Astrocyte of the cerebellum (primary cell): ENCODE data around the gene DLK2.

Experiments used
- DNase-seq: peaks from one replicate; pipeline ENCODE4 v3.0.0-alpha.2; 2011; ENCODE audit warnings: low read depth
- H3K4me3 ChIP-seq: 2 replicates; pipeline ENCODE4 v1.5.1; 2011; ENCODE audit warnings: mild to moderate bottlenecking, low read depth, low read length, moderate library complexity
- in situ Hi-C: cut with HindIII; loops from 2 replicates; pipeline ENCODE4 v1.10.0; 2017; ENCODE audit warnings: low sequenced_read_pairs
- TF ChIP-seq, protein P1 (sequence below): IDR thresholded peaks from 2 replicates; pipeline ENCODE4 v1.5.1; 2012; ENCODE audit warnings: low read length, low read depth, moderate library complexity, mild to moderate bottlenecking; ENCODE audit errors: missing control alignments

Gene DLK2

DNA sequence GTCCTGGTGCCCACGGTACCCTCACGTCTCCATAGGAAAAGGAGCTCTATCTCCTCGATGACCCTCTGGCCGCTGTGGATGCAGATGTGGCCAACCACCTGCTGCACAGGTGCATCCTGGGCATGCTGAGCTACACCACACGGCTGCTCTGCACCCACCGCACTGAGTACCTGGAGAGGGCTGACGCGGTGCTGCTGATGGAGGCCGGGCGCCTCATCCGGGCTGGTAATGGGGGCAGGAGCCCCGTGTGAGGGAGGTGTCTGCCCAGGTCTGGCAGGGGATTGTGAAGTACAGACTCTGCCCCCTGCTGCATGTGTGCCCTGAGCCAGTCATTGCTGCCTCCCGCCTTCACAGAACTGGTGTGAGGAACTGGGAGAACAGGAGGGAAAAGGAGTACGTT, 12.4 kb downstream of the DLK2 start:
- no peak for DNase-seq
- TF ChIP-seq, protein P1, sequence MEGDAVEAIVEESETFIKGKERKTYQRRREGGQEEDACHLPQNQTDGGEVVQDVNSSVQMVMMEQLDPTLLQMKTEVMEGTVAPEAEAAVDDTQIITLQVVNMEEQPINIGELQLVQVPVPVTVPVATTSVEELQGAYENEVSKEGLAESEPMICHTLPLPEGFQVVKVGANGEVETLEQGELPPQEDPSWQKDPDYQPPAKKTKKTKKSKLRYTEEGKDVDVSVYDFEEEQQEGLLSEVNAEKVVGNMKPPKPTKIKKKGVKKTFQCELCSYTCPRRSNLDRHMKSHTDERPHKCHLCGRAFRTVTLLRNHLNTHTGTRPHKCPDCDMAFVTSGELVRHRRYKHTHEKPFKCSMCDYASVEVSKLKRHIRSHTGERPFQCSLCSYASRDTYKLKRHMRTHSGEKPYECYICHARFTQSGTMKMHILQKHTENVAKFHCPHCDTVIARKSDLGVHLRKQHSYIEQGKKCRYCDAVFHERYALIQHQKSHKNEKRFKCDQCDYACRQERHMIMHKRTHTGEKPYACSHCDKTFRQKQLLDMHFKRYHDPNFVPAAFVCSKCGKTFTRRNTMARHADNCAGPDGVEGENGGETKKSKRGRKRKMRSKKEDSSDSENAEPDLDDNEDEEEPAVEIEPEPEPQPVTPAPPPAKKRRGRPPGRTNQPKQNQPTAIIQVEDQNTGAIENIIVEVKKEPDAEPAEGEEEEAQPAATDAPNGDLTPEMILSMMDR: no peak
- no peak overlapping the region for H3K4me3 ChIP-seq
- in situ Hi-C loops: no loop called here

DNA sequence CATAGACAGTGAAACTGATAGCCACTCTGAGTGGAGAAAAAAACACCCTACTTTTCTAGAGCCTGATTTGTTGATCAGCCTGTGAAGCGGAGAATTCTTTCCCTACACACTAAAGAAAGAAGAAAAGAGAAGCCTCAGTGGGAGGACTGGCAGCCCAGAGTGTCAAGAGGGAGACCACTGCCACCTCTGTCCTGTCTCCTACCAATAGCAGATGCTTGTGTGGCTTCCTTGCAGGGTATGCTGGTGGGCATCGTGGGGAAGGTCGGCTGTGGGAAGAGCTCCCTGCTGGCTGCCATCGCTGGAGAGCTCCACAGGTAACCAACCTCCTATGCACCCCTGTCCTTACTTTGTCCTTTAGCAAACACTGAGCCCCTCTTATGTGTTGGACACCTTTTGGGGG, 17.6 kb downstream of the DLK2 start:
- DNase-seq: no peak
- in situ Hi-C loops: no loop called here
- no peak overlapping the region for H3K4me3 ChIP-seq
- TF ChIP-seq, protein P1: no peak

DNA sequence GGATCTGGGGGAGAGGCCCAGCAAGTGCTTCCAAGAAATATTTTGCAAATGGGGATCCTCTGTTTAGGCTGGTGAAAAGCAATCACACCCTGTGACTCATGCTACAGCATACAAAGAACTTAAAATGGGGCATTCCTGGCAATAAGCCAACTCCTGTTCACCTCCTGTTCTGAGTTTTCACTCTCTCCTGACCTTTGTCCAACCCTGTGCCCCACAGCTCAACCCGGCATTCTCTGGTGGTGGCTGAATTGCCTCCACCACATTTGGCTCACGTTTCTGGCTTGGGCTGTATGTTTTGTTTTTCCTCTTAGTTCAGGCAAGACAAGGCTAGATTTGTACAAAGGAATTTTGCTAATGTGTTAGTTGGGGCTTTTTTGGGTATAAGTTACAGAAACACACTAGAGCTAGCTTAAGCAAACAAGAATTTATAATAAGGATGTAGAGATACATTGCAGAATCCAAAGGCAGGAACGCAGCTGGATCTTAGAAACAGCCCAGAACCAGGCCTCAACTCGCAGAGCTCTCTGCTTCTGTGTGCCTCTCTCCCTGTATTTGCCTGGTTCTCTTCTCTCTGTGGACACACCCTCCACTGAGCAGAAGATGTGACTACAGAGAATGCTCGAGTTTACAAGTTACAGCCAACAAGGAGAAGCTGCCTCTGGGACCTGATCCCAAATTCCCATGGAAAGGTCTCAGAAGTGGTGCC, 18.6 kb downstream of the DLK2 start:
- TF ChIP-seq, protein P1: no peak
- in situ Hi-C loops: no loop called here
- H3K4me3 ChIP-seq: no peak overlapping the region
- peak; percentile 66 for DNase-seq

DNA sequence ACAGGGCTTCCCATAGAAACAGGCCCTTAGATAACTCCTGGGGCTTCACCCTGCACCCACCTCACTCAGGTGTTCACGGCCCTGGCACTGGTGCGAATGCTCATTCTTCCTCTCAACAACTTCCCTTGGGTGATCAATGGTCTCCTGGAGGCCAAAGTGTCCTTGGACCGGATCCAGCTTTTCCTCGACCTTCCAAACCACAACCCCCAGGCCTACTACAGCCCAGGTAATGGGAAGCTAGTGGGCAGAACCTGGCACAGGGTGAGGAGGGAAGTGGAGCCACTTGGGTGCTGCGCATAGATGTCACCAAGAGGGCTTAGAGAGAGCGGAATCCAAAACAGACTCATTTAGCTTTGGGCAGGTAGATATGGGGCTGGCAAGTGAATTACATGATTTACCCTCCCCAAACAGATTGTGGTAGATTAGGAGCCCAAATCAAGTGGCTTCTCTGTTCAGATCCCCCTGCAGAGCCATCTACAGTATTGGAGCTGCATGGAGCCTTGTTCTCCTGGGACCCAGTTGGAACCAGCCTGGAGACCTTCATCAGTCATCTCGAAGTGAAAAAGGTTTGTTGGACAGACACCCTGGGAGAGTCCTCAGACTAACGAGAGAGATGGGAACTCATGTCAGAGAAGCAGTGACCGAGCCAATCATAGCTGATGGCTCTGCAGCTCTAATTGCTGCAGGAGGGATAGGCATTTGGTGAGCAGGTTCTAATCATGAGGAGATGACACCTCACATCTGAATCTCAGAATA, 19.5 kb downstream of the DLK2 start:
- in situ Hi-C loops: no loop called here
- DNase-seq: no peak
- H3K4me3 ChIP-seq: no peak overlapping the region
- TF ChIP-seq, protein P1: no peak

DNA sequence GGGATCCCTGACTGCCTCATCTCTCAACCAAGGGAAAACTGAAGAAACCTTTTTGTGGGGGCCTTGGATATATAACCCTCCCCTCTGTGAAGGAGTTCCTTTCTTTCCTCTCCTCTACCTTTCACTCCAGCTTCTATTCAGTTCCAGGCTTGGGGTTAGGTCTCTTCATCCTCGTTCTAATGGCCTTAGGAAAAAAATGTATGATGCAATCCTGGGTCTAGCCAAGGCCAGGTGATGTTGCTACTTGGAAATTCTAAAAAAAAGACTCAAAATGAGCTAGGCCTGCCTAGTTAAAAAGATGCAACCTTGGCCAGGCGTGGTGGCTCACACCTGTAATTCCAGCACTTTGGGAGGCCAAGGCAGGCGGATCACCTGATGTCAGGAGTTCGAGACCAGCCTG, 20.4 kb downstream of the DLK2 start:
- DNase-seq: no peak
- in situ Hi-C loops: no loop called here
- TF ChIP-seq, protein P1: no peak
- no peak overlapping the region for H3K4me3 ChIP-seq

DNA sequence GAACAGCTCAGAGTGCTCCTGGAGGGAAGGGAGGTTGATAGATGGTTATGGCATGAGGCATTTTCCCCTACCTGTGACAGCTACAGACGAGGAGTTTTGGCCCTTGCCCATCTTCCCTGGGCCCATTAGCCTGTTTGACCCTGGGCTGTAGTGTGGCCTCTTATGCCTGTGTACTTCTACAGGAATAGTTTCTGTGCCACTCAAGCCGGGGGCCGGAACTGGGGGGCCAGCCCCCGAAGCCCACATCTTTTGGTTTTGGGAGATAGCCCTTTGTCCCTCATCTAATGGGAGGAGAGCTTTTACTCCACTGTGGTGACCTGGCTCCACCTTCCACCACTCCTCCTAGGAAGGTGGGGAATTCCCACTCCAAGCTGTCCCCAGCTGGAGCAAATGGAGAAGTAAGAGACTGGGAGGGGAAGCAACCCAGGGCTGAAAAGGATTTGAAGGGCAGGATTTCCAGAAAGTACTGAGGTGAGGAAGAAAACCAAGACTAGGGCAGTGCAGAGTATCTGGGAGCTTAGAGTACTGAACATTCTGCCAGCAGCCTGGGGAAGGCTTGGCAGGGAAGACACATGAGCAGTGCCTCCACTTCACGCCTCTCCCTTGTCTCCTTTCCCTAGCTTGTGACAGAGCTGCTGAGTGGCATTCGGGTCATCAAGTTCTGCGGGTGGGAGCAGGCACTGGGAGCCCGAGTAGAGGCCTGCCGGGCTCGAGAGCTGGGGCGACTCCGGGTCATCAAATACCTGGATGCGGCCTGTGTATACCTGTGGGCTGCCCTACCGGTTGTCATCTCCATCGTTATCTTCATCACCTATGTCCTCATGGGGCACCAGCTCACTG, 21.1 kb downstream of the DLK2 start:
- TF ChIP-seq, protein P1: no peak
- no peak for DNase-seq
- no peak overlapping the region for H3K4me3 ChIP-seq
- in situ Hi-C loops: no loop called here
